Gastroesophageal sphincter (tissue), 3 donors: ENCODE data around the gene AGFG2.

Experiments used
- EP300 ChIP-seq: sonication (generic); formaldehyde crosslinking; IDR thresholded peaks from one replicate; pipeline ENCODE4 v1.6.1; 2017; ENCODE audit warnings: antibody characterized with exemption, mild to moderate bottlenecking
- POLR2A ChIP-seq, 2 donors: fragments of 450-650 bp; IDR thresholded peaks; one replicate each; pipeline ENCODE4 v1.6.1; 2017; ENCODE audit warnings: antibody characterized with exemption in 2 of 2, mild to moderate bottlenecking in 2 of 2, moderate library complexity in 1 of 2
- POLR2AphosphoS5 ChIP-seq: sonication (generic); formaldehyde crosslinking; IDR thresholded peaks from one replicate; pipeline ENCODE4 v1.6.1; 2017; ENCODE audit warnings: antibody characterized with exemption
- TF ChIP-seq, protein P1 (sequence below), 4 experiments: fragments of 200-600 bp in 2 of 4; fragments of 450-650 bp in 2 of 4; sonication (generic) in 1 of 4; IDR thresholded peaks; one replicate each; pipeline ENCODE4 v1.5.1; 2017 to 2019; ENCODE audit warnings: antibody characterized with exemption in 4 of 4, mild to moderate bottlenecking in 2 of 4, moderate library complexity in 2 of 4

DNA sequence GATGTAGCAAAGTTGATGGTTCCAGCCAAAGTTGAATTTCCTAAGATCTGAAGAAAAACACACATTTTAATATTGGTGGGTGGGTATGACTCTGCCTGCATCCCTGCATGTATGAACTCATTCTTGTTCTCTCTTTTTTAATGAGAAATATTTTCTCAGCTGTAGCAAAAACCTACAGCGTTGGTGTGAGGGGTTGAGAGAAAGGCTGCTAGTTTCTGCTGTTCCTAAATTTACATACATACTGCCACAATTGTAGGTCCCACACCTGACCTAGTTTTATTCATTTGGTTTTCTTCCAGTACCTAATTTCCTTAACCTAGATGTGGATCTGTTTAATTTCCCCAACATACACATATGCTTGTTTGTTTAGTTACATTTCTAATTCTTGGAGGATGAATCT lies 4.6 kb downstream of the AGFG2 start:
- TF ChIP-seq, protein P1, sequence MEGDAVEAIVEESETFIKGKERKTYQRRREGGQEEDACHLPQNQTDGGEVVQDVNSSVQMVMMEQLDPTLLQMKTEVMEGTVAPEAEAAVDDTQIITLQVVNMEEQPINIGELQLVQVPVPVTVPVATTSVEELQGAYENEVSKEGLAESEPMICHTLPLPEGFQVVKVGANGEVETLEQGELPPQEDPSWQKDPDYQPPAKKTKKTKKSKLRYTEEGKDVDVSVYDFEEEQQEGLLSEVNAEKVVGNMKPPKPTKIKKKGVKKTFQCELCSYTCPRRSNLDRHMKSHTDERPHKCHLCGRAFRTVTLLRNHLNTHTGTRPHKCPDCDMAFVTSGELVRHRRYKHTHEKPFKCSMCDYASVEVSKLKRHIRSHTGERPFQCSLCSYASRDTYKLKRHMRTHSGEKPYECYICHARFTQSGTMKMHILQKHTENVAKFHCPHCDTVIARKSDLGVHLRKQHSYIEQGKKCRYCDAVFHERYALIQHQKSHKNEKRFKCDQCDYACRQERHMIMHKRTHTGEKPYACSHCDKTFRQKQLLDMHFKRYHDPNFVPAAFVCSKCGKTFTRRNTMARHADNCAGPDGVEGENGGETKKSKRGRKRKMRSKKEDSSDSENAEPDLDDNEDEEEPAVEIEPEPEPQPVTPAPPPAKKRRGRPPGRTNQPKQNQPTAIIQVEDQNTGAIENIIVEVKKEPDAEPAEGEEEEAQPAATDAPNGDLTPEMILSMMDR (IDR thresholded peaks at IDR 0.05), result no peak
- TF ChIP-seq POLR2AphosphoS5, result no peak
- no peak for TF ChIP-seq EP300
- no peak for TF ChIP-seq POLR2A (IDR thresholded peaks at IDR 0.05)
